OCI-LY1 (cell line): ENCODE measurements around the gene TEPSIN.

Experiments used
- H2AFZ ChIP-seq: fragments of 200-600 bp; sonication (generic), shearing (Covaris generic); 2 replicates; pipeline ENCODE4 v1.6.0; 2014; ENCODE audit warnings: antibody characterized with exemption, mild to moderate bottlenecking, low read length
- H3F3A ChIP-seq: fragments of 200-600 bp; sonication (generic), shearing (Covaris generic); 2 replicates; pipeline ENCODE4 v1.6.0; 2014; ENCODE audit warnings: mild to moderate bottlenecking, antibody characterized with exemption, low read length, moderate library complexity; ENCODE audit not compliant: insufficient read depth
- H3K27ac ChIP-seq: fragments of 200-600 bp; sonication (generic); 2 replicates; pipeline ENCODE4 v1.5.1; 2014; ENCODE audit warnings: low read length, mixed run types, mild to moderate bottlenecking, low read depth; ENCODE audit not compliant: poor library complexity, severe bottlenecking
- H3K27me3 ChIP-seq: fragments of 200-600 bp; sonication (generic); 2 replicates; pipeline ENCODE4 v1.6.0; 2014; ENCODE audit warnings: antibody characterized with exemption, mild to moderate bottlenecking, low read length, moderate library complexity; ENCODE audit not compliant: insufficient read depth
- H3K36me3 ChIP-seq: fragments of 200-600 bp; sonication (generic); 2 replicates; pipeline ENCODE4 v1.6.1; 2014; ENCODE audit warnings: mild to moderate bottlenecking, antibody characterized with exemption, low read length, moderate library complexity, mixed read lengths; ENCODE audit not compliant: insufficient read depth
- H3K4me1 ChIP-seq: fragments of 200-600 bp; sonication (generic); 2 replicates; pipeline ENCODE4 v1.5.1; 2014; ENCODE audit warnings: mild to moderate bottlenecking, low read length, moderate library complexity; ENCODE audit not compliant: insufficient read depth, severe bottlenecking
- H3K4me2 ChIP-seq: fragments of 200-600 bp; sonication (generic), shearing (Covaris generic); 2 replicates; pipeline ENCODE4 v1.6.1; 2014; ENCODE audit warnings: low read length
- H3K4me3 ChIP-seq: fragments of 200-600 bp; sonication (generic); 2 replicates; pipeline ENCODE4 v1.5.1; 2014; ENCODE audit warnings: low read length, low read depth, mild to moderate bottlenecking, mixed read lengths; ENCODE audit not compliant: poor library complexity, severe bottlenecking
- H3K79me2 ChIP-seq: fragments of 200-600 bp; shearing (Covaris generic); 2 replicates; pipeline ENCODE4 v1.6.1; 2016; ENCODE audit warnings: mixed run types, low read length, mixed read lengths; ENCODE audit not compliant: insufficient read depth
- H3K9ac ChIP-seq: fragments of 200-600 bp; sonication (generic), shearing (Covaris generic); 2 replicates; pipeline ENCODE4 v1.6.1; 2014; ENCODE audit warnings: mild to moderate bottlenecking, low read length, mixed read lengths
- H3K9me2 ChIP-seq: fragments of 200-600 bp; sonication (generic), shearing (Covaris generic); 2 replicates; pipeline ENCODE4 v1.6.1; 2014; ENCODE audit warnings: low read depth, mild to moderate bottlenecking, low read length, mixed read lengths
- H3K9me3 ChIP-seq: fragments of 200-600 bp; shearing (Covaris generic); 2 replicates; pipeline ENCODE4 v1.6.1; 2014; ENCODE audit warnings: low read length, mixed read lengths
- H4K20me1 ChIP-seq: fragments of 200-600 bp; sonication (generic), shearing (Covaris generic); 2 replicates; pipeline ENCODE4 v1.6.0; 2016; ENCODE audit warnings: mild to moderate bottlenecking, low read length; ENCODE audit not compliant: insufficient read depth
- CTCF ChIP-seq: fragments of 200-600 bp; sonication (generic), shearing (Covaris generic); IDR thresholded peaks from 2 replicates; pipeline ENCODE4 v1.5.1; 2017; ENCODE audit warnings: mild to moderate bottlenecking, antibody characterized with exemption, low read length, moderate library complexity, mixed read lengths
- EZH2 ChIP-seq: fragments of 200-600 bp; sonication (generic), shearing (Covaris generic); IDR thresholded peaks from 2 replicates; pipeline ENCODE4 v1.8.0; 2017; ENCODE audit warnings: borderline replicate concordance, mixed run types, mild to moderate bottlenecking, antibody characterized with exemption, low read length, moderate library complexity, mixed read lengths

Gene TEPSIN

GRCh38 chr17:81192386-81193050 lies 46.3 kb downstream of the TEPSIN start:
- H4K20me1 ChIP-seq = no peaks in the 10 kb centered on the region
- H3K36me3 ChIP-seq = no peaks in the 10 kb centered on the region
- no peak overlapping the region for H2AFZ ChIP-seq
- no peak overlapping the region for H3K4me2 ChIP-seq
- H3F3A ChIP-seq = no peaks in the 10 kb centered on the region
- H3K4me3 ChIP-seq = no peak overlapping the region
- TF ChIP-seq EZH2 = no peak
- TF ChIP-seq CTCF = no peak
- H3K9me2 ChIP-seq = no peaks in the 10 kb centered on the region
- H3K27ac ChIP-seq = no peak overlapping the region
- no peak overlapping the region for H3K9ac ChIP-seq
- H3K27me3 ChIP-seq = no peaks in the 10 kb centered on the region
- H3K4me1 ChIP-seq = no peaks in the 10 kb centered on the region
- H3K9me3 ChIP-seq = no peaks in the 10 kb centered on the region
- H3K79me2 ChIP-seq = no peaks in the 10 kb centered on the region

DNA sequence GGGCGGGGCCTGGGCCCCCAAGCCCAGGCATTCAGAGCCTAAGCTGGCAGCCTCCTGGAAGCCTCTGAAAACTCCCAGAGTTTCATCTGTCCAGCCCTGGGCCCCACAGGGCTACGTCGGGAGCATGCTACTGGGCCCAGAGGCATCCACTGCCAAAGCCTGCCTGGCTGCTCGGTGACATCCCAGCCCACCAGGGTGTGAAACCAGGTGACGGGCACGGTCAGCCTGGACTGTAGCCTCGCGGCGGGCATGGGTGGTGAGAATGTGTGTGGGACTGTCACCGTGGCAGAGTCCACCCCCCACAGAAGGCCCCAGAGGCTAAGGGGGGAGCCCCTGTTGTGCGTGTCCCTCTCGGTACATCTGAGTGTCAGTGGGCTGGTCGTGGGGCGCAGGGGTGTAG lies 47.2 kb downstream of the TEPSIN start:
- H3F3A ChIP-seq = no peaks in the 10 kb centered on the region
- no peak overlapping the region for H2AFZ ChIP-seq
- H3K4me3 ChIP-seq = no peak overlapping the region
- TF ChIP-seq EZH2 = no peak
- TF ChIP-seq CTCF = no peak
- no peak overlapping the region for H3K4me2 ChIP-seq
- no peaks in the 10 kb centered on the region for H3K79me2 ChIP-seq
- H3K9me2 ChIP-seq = no peaks in the 10 kb centered on the region
- no peaks in the 10 kb centered on the region for H3K4me1 ChIP-seq
- no peaks in the 10 kb centered on the region for H3K36me3 ChIP-seq
- H3K27me3 ChIP-seq = no peaks in the 10 kb centered on the region
- no peaks in the 10 kb centered on the region for H4K20me1 ChIP-seq
- H3K27ac ChIP-seq = no peak overlapping the region
- H3K9me3 ChIP-seq = no peaks in the 10 kb centered on the region
- no peak overlapping the region for H3K9ac ChIP-seq

- Histone ChIP-seq H3K4me2 (no peak overlapping the region), H3F3A (no peaks in the 10 kb centered on the region), H4K20me1 (no peaks in the 10 kb centered on the region), H2AFZ (no peak overlapping the region), H3K27ac (no peak overlapping the region), H3K4me3 (no peak overlapping the region), H3K36me3 (no peaks in the 10 kb centered on the region), H3K9ac (no peak overlapping the region), H3K27me3 (no peaks in the 10 kb centered on the region), H3K9me3 (no peaks in the 10 kb centered on the region), H3K4me1 (no peaks in the 10 kb centered on the region), H3K79me2 (no peaks in the 10 kb centered on the region), H3K9me2 (no peaks in the 10 kb centered on the region)
- TF ChIP-seq EZH2 (no peak), CTCF (no peak)
These were observed 47.7 kb downstream of the TEPSIN start for GRCh38 chr17:81191116-81191515.
